Neural cell (in vitro differentiated cells): Measurements from ENCODE around the gene NKAIN4. TPM values are rescaled to one million over a fixed set of nuclear protein-coding genes. Genes with fewer than 3 reads are reported as not detected.

ENCODE experiments used
- H2AFZ ChIP-seq: fragments of 200-600, 300-800 bp; sonication (generic), shearing (Covaris generic); 2 replicates; pipeline ENCODE4 v1.6.0; 2014; ENCODE audit warnings: low read depth, mild to moderate bottlenecking, antibody characterized with exemption, low read length, moderate library complexity
- H3F3A ChIP-seq: fragments of 200-600 bp; shearing (Covaris generic); 2 replicates; pipeline ENCODE4 v1.6.1; 2016; ENCODE audit warnings: mild to moderate bottlenecking, moderate library complexity, mixed read lengths, antibody characterized with exemption, low read length; ENCODE audit not compliant: insufficient read depth, poor library complexity, severe bottlenecking
- H3K27ac ChIP-seq: fragments of 200-600, 300-800 bp; sonication (generic), shearing (Covaris generic); 2 replicates; pipeline ENCODE4 v1.5.1; 2014; ENCODE audit warnings: mild to moderate bottlenecking, low read length, moderate library complexity
- H3K27me3 ChIP-seq: fragments of 300-800, 200-600 bp; sonication (generic), shearing (Covaris generic); 2 replicates; pipeline ENCODE4 v1.6.0; 2014; ENCODE audit warnings: mild to moderate bottlenecking, low read depth, low read length, moderate library complexity; ENCODE audit not compliant: insufficient read depth
- H3K36me3 ChIP-seq: fragments of 300-800, 200-600 bp; sonication (generic), shearing (Covaris generic); 2 replicates; pipeline ENCODE4 v1.5.1; 2014; ENCODE audit warnings: mild to moderate bottlenecking, antibody characterized with exemption, low read length, moderate library complexity; ENCODE audit not compliant: insufficient read depth
- H3K4me2 ChIP-seq: fragments of 300-800, 200-600 bp; sonication (generic), shearing (Covaris generic); 2 replicates; pipeline ENCODE4 v1.6.0; 2014; ENCODE audit warnings: mild to moderate bottlenecking, low read length
- H3K4me3 ChIP-seq: fragments of 300-800, 200-600 bp; sonication (generic), shearing (Covaris generic); 2 replicates; pipeline ENCODE4 v1.5.1; 2014; ENCODE audit warnings: mild to moderate bottlenecking, low read length, moderate library complexity
- H3K79me2 ChIP-seq: fragments of 200-600 bp; shearing (Covaris generic); replicated peaks from 2 replicates; pipeline ENCODE4 v1.6.0; 2014; ENCODE audit warnings: mild to moderate bottlenecking, low read length, moderate library complexity; ENCODE audit not compliant: insufficient read depth
- H3K9ac ChIP-seq: fragments of 300-800, 200-600 bp; sonication (generic), shearing (Covaris generic); 2 replicates; pipeline ENCODE4 v1.6.1; 2016; ENCODE audit warnings: mild to moderate bottlenecking, low read length, mixed read lengths
- H3K9me2 ChIP-seq: fragments of 200-600 bp; shearing (Covaris generic); 2 replicates; pipeline ENCODE4 v1.6.1; 2016; ENCODE audit warnings: mild to moderate bottlenecking, low read length, mixed read lengths; ENCODE audit not compliant: insufficient read depth
- H3K9me3 ChIP-seq: fragments of 200-600, 300-800 bp; sonication (generic), shearing (Covaris generic); 2 replicates; pipeline ENCODE4 v1.6.1; 2016; ENCODE audit warnings: mild to moderate bottlenecking, mixed run types, low read length, moderate library complexity, mixed read lengths
- H4K20me1 ChIP-seq: fragments of 200-600 bp; shearing (Covaris generic); 2 replicates; pipeline ENCODE4 v1.6.1; 2016; ENCODE audit warnings: mild to moderate bottlenecking, mixed run types; ENCODE audit not compliant: insufficient read depth
- EP300 ChIP-seq: fragments of 450-650 bp; conservative IDR thresholded peaks from 2 replicates; pipeline ENCODE4 v1.6.1; 2014; ENCODE audit warnings: antibody characterized with exemption, mild to moderate bottlenecking, moderate library complexity; ENCODE audit not compliant: poor library complexity, severe bottlenecking
- EZH2 ChIP-seq: fragments of 200-600, 300-800 bp; shearing (Covaris generic), sonication (generic); IDR thresholded peaks from 2 replicates; pipeline ENCODE4 v1.6.1; 2014; ENCODE audit warnings: antibody characterized with exemption, low read length, borderline replicate concordance, mild to moderate bottlenecking; ENCODE audit not compliant: insufficient read depth, poor library complexity, severe bottlenecking
- MXI1 ChIP-seq: fragments of 450-650 bp; conservative IDR thresholded peaks from 2 replicates; pipeline ENCODE4 v1.6.1; 2014; ENCODE audit warnings: antibody characterized with exemption, mild to moderate bottlenecking; ENCODE audit not compliant: poor library complexity, severe bottlenecking
- POLR2AphosphoS5 ChIP-seq: IDR thresholded peaks from 2 replicates; pipeline ENCODE4 v1.6.1; 2012
- RAD21 ChIP-seq: fragments of 450-650 bp; conservative IDR thresholded peaks from 2 replicates; pipeline ENCODE4 v1.6.1; 2014; ENCODE audit warnings: antibody characterized with exemption, mild to moderate bottlenecking, moderate library complexity
- SMC3 ChIP-seq: fragments of 450-650 bp; conservative IDR thresholded peaks from 2 replicates; pipeline ENCODE4 v1.6.1; 2014; ENCODE audit warnings: antibody characterized with exemption, mild to moderate bottlenecking, moderate library complexity; ENCODE audit not compliant: poor library complexity
- TAF1 ChIP-seq: IDR thresholded peaks from 2 replicates; pipeline ENCODE4 v1.6.1; 2012; ENCODE audit warnings: low read depth
- polyA plus RNA-seq: library from polyadenylated mRNA; depleted of rRNA; stranded (reverse); fragments of >200 nt; gene quantifications from 2 replicates; pipeline ENCODE4 v1.2.3, GENCODE V29; 2014
- TF ChIP-seq, protein P1 (sequence below): IDR thresholded peaks from 2 replicates; pipeline ENCODE4 v1.6.1; 2012; ENCODE audit warnings: borderline replicate concordance
- TF ChIP-seq, protein P2 (sequence below): fragments of 450-650 bp; IDR thresholded peaks from 2 replicates; pipeline ENCODE4 v1.5.1; 2014; ENCODE audit warnings: antibody characterized with exemption, mild to moderate bottlenecking, moderate library complexity; ENCODE audit not compliant: poor library complexity, severe bottlenecking

The NKAIN4 gene
- polyA plus RNA-seq, 1 donor from 2014 or later = 11.2 TPM

DNA sequence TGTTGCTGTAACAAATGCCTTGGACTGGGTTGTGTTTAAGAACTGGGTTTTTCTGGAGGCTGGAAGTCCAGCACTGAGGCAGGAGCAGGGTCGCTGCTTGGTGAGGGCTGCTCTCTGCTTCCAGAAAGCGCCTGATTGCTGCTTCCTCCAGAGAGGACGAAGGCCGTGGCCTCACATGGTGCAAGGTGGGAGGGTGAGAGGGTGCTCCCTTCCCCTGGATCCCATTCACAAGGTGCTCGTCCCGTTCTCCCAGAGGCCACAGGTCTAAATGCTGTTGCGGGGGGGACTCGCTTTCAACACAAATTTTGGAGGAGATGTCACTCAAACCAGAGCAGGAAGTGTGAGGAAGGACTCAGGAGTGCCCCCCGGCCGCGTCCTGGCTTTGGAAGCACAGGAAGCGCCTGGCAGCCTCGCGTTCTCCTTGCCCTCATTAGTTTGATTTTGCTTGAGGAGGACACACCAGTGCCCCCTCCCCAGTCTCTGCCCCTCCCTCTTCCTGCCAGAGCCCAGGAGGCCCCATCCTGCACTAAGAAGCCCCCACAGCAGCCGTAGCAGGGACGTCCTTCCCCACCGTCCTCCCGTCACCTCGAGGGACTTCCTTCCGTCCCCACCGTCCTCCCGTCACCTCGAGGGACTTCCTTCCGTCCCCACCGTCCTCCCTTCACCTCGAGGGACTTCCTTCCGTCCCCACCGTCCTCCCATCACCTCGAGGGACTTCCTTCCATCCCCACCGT, 7.7 kb upstream of the NKAIN4 start:
- Histone ChIP-seq H3K4me3 (no peak overlapping the region), H3K27me3 (no peaks in the 10 kb centered on the region), H2AFZ (no peak overlapping the region), H4K20me1 (no peaks in the 10 kb centered on the region), H3F3A (no peaks in the 10 kb centered on the region), H3K79me2 (no peaks in the 10 kb centered on the region), H3K9me3 (no peaks in the 10 kb centered on the region), H3K36me3 (no peaks in the 10 kb centered on the region), H3K4me2 (no peak overlapping the region), H3K9me2 (no peaks in the 10 kb centered on the region), H3K9ac (peak overlapping the region; percentile 21), H3K27ac (no peak overlapping the region)
- TF ChIP-seq EP300 (no peak), RAD21 (no peak), TAF1 (no peak)
- TF ChIP-seq, protein P1, sequence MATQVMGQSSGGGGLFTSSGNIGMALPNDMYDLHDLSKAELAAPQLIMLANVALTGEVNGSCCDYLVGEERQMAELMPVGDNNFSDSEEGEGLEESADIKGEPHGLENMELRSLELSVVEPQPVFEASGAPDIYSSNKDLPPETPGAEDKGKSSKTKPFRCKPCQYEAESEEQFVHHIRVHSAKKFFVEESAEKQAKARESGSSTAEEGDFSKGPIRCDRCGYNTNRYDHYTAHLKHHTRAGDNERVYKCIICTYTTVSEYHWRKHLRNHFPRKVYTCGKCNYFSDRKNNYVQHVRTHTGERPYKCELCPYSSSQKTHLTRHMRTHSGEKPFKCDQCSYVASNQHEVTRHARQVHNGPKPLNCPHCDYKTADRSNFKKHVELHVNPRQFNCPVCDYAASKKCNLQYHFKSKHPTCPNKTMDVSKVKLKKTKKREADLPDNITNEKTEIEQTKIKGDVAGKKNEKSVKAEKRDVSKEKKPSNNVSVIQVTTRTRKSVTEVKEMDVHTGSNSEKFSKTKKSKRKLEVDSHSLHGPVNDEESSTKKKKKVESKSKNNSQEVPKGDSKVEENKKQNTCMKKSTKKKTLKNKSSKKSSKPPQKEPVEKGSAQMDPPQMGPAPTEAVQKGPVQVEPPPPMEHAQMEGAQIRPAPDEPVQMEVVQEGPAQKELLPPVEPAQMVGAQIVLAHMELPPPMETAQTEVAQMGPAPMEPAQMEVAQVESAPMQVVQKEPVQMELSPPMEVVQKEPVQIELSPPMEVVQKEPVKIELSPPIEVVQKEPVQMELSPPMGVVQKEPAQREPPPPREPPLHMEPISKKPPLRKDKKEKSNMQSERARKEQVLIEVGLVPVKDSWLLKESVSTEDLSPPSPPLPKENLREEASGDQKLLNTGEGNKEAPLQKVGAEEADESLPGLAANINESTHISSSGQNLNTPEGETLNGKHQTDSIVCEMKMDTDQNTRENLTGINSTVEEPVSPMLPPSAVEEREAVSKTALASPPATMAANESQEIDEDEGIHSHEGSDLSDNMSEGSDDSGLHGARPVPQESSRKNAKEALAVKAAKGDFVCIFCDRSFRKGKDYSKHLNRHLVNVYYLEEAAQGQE = no peak

DNA sequence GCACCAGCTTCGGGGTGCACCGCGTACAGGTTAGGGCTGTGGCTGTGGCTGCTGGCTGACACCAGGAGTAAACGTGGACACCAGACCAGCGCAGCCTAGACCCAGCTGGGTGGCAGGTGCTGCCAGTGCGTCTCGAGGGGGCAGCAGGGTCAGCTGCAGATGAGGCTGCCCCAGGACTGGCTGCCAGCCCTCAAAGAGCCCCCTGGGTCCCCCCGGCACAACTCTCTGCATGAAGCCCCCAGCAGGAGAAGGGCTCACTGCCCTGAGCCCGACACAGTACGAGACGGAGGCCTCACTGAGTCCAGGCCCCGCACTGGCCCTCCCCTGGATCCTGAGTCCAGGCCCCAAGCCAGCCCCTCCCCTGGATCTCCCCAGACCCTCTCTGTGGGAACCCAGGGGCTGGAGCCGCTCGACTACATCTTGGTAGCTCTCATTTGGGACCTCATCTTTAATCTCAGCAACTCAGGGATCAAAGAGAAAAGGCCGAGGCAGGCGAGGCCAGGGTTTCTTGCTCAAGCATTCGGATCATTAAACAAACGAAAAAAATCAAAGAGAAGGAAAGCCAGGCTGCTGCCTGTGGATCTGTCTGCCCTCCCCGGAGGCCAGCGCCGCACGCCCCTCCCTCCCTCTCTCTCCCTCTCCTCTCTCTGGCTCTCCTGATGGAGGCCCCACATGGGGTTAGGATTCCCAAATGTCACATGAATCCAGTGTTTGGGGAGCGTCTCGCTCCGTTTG, 7.0 kb upstream of the NKAIN4 start:
- no peak overlapping the region for H2AFZ ChIP-seq
- no peaks in the 10 kb centered on the region for H3K36me3 ChIP-seq
- H3K27me3 ChIP-seq = no peaks in the 10 kb centered on the region
- H3K4me3 ChIP-seq = no peak overlapping the region
- H3K4me2 ChIP-seq = no peak overlapping the region
- H3F3A ChIP-seq = no peaks in the 10 kb centered on the region
- no peak for TF ChIP-seq SMC3
- TF ChIP-seq EZH2 = no peak
- TF ChIP-seq POLR2AphosphoS5 = no peak
- H3K9me3 ChIP-seq = no peaks in the 10 kb centered on the region
- H4K20me1 ChIP-seq = no peaks in the 10 kb centered on the region
- H3K9me2 ChIP-seq = no peaks in the 10 kb centered on the region
- peak overlapping the region; percentile 21 for H3K9ac ChIP-seq
- H3K27ac ChIP-seq = no peak overlapping the region
- H3K79me2 ChIP-seq = no peaks in the 10 kb centered on the region

DNA sequence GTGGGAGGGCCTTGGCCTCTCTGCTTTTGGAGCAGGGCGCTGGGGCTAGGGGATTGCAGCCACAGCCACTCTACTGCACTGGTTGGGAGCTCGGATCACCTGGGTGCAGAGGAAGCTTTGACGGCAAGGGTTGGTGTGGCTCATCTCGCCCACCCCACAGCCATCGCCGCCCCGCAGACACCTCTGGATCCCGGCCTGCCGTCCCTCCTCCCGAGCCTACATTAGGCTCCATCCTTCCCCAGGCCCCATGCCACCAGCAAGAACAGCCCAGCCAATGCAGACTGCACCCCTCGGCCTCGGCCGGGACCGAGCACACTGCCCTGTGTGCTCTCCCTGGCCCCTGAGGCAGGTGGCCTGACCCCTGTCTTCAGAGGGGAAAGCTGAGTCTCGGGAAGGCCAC, 6.3 kb upstream of the NKAIN4 start:
- Histone ChIP-seq H3K79me2 (no peaks in the 10 kb centered on the region), H3K4me2 (no peak overlapping the region), H3K27me3 (no peaks in the 10 kb centered on the region), H3K9me2 (no peaks in the 10 kb centered on the region), H3K9me3 (no peaks in the 10 kb centered on the region), H4K20me1 (no peaks in the 10 kb centered on the region), H3F3A (no peaks in the 10 kb centered on the region), H2AFZ (no peak overlapping the region), H3K36me3 (no peaks in the 10 kb centered on the region), H3K9ac (peak overlapping the region; percentile 21), H3K27ac (no peak overlapping the region), H3K4me3 (no peak overlapping the region)
- TF ChIP-seq TAF1 (no peak), MXI1 (no peak), EP300 (no peak), SMC3 (no peak), EZH2 (no peak), RAD21 (no peak), POLR2AphosphoS5 (no peak)
- TF ChIP-seq, protein P2, sequence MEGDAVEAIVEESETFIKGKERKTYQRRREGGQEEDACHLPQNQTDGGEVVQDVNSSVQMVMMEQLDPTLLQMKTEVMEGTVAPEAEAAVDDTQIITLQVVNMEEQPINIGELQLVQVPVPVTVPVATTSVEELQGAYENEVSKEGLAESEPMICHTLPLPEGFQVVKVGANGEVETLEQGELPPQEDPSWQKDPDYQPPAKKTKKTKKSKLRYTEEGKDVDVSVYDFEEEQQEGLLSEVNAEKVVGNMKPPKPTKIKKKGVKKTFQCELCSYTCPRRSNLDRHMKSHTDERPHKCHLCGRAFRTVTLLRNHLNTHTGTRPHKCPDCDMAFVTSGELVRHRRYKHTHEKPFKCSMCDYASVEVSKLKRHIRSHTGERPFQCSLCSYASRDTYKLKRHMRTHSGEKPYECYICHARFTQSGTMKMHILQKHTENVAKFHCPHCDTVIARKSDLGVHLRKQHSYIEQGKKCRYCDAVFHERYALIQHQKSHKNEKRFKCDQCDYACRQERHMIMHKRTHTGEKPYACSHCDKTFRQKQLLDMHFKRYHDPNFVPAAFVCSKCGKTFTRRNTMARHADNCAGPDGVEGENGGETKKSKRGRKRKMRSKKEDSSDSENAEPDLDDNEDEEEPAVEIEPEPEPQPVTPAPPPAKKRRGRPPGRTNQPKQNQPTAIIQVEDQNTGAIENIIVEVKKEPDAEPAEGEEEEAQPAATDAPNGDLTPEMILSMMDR = no peak
- TF ChIP-seq, protein P1 = no peak
